Activated CD4-positive, alpha-beta T cell treated with anti-CD3 and anti-CD28 coated beads for 36 hours (primary cell): Measurements from ENCODE around the gene OCIAD2. TPM values are rescaled to one million over a fixed set of nuclear protein-coding genes. Genes with fewer than 3 reads are reported as not detected.
"Not testable (repeated sequence)": the region's sequence is repeated elsewhere in the genome, so short reads cannot be mapped to it uniquely, and the experiment has no call there.

Source experiments
- ATAC-seq: fragments of 200-7000 bp; cut with Tn5 transposase; one replicate; pipeline ENCODE4 v1.10.0; 2021; ENCODE audit warnings: mild to moderate bottlenecking, moderate library complexity
- CTCF ChIA-PET: fragments of 350-600 bp; sonication (Branson Sonifier 250); formaldehyde crosslinking; loops from one replicate; lab custom pipeline; 2021; ENCODE audit warnings: antibody characterized with exemption; lab: Charles Lee
- POLR2A ChIA-PET: fragments of 350-600 bp; sonication (Branson Sonifier 250); formaldehyde crosslinking; loops from one replicate; lab custom pipeline; 2021; ENCODE audit warnings: antibody characterized with exemption, inconsistent platforms; lab: Charles Lee
- DNase-seq: peaks from one replicate; pipeline ENCODE4 v3.0.0-alpha.2; 2020
- H3K27ac Mint-ChIP-seq: one replicate; pipeline ENCODE4 v1.8.0; 2021; ENCODE audit warnings: mixed read lengths
- H3K27me3 Mint-ChIP-seq: one replicate; pipeline ENCODE4 v1.8.0; 2021; ENCODE audit warnings: mixed read lengths
- H3K36me3 Mint-ChIP-seq: one replicate; pipeline ENCODE4 v1.8.0; 2021; ENCODE audit warnings: low read depth, mixed read lengths
- H3K4me1 Mint-ChIP-seq: one replicate; pipeline ENCODE4 v1.8.0; 2021; ENCODE audit warnings: mixed read lengths
- H3K4me3 Mint-ChIP-seq: one replicate; pipeline ENCODE4 v1.8.0; 2021; ENCODE audit warnings: mild to moderate bottlenecking, moderate library complexity, mixed read lengths
- H3K9me3 Mint-ChIP-seq: one replicate; pipeline ENCODE4 v1.8.0; 2021; ENCODE audit warnings: low read depth, mixed read lengths
- intact Hi-C, 2 experiments: fragments of 100-400 bp; cut with DNase I in 1 of 2; cut with micrococcal nuclease in 1 of 2; formaldehyde crosslinking; loops; one replicate each; pipeline versions ENCODE4 v1.14.2 to v1.15.1; 2022 to 2024; cut with DNase I, micrococcal nuclease
- total RNA-seq, 2 experiments: library from RNA; stranded (reverse); gene quantifications; one replicate each; pipeline ENCODE4 v1.2.3, GENCODE V29; 2021

Gene OCIAD2
- total RNA-seq, 2 experiments from 2014 or later = 83.6 to 97.4 TPM

GRCh38 chr4:48854395-48854683 lies 52.2 kb downstream of the OCIAD2 start:
- no peak overlapping the region for H3K27ac Mint-ChIP-seq
- no peak overlapping the region for H3K4me3 Mint-ChIP-seq
- POLR2A ChIA-PET = no interaction called here
- intact Hi-C loops = loop anchor here in 1 of 2 experiments (5.0 kb wide), 1 partner anchor 53 kb away; the partner anchor contains the start of gene OCIAD2
- no peaks in the 10 kb centered on the region for H3K27me3 Mint-ChIP-seq
- DNase-seq (no peak), ATAC-seq (no peak)
- H3K4me1 Mint-ChIP-seq = peaks cover 18% of the 10 kb centered on the region
- peaks cover 34% of the 10 kb centered on the region for H3K36me3 Mint-ChIP-seq
- CTCF ChIA-PET = no interaction called here
- H3K9me3 Mint-ChIP-seq = no peaks in the 10 kb centered on the region

- ChIA-PET CTCF (no interaction called here), POLR2A (no interaction called here)
- H3K27me3 Mint-ChIP-seq = no peaks in the 10 kb centered on the region
- H3K9me3 Mint-ChIP-seq = no peaks in the 10 kb centered on the region
- no peak overlapping the region for H3K4me3 Mint-ChIP-seq
- DNase-seq = no peak
- intact Hi-C loops = loop anchor here in 1 of 2 experiments (5.0 kb wide), 1 partner anchor 54 kb away; the partner anchor contains the start of gene OCIAD2
- H3K4me1 Mint-ChIP-seq = peaks cover 18% of the 10 kb centered on the region
- no peak overlapping the region for H3K27ac Mint-ChIP-seq
- ATAC-seq = no peak
- peaks cover 34% of the 10 kb centered on the region for H3K36me3 Mint-ChIP-seq
These were observed 52.8 kb downstream of the OCIAD2 start for GRCh38 chr4:48853604-48854394.

DNA sequence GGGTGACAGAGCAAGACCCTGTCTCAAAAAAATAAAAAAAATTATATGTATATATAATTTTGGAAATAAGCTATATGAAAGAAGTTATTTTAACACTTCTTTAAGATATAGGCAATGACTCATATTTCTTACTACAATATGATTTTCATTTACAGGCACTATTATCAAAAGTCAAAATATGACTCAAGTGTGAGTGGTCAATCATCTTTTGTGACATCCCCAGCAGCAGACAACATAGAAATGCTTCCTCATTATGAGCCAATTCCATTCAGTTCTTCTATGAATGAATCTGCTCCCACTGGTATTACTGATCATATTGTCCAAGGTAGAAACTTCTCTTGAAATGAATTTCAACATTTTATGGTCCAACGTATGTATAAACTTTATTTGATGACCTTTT lies 54.9 kb downstream of the OCIAD2 start:
- Mint-ChIP-seq H3K36me3 (peaks cover 35% of the 10 kb centered on the region), H3K4me3 (no peak overlapping the region), H3K4me1 (peaks cover 15% of the 10 kb centered on the region), H3K27ac (peak overlapping the region; percentile 64), H3K27me3 (no peaks in the 10 kb centered on the region), H3K9me3 (no peaks in the 10 kb centered on the region)
- ATAC-seq (peak; percentile 86), DNase-seq (no peak)
- ChIA-PET CTCF (no interaction called here), POLR2A (interaction anchor here (1.0 kb wide), 1 partner anchor 47 kb away, joined by 4 read pairs; no protein-coding TSS in a partner anchor)
- intact Hi-C loops = loop anchor here in 1 of 2 experiments (5.0 kb wide), 1 partner anchor 56 kb away; the partner anchor contains the start of gene OCIAD2

DNA sequence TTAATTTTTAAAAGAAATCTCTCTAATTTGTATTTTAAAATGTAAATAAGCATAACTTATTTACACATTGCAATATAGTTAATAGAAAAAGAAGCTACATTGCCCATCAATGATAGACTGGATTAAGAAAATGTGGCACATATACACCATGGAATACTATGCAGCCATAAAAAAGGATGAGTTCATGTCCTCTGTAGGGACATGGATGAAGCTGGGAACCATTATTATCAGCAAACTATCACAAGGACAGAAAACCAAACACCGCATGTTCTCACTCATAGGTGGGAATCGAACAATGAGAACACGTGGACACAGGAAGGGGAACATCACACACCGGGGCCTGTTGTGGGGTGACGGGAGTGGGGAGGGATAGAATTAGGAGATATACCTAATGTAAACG lies 57.8 kb downstream of the OCIAD2 start:
- ATAC-seq, H3K9me3 Mint-ChIP-seq, POLR2A ChIA-PET, H3K27ac Mint-ChIP-seq, H3K27me3 Mint-ChIP-seq, DNase-seq, H3K4me3 Mint-ChIP-seq: not testable (repeated sequence)
- intact Hi-C loops = loop anchor here in 1 of 2 experiments (5.0 kb wide), 1 partner anchor 271 kb away; no protein-coding TSS in a partner anchor
- peaks cover 53% of the 10 kb centered on the region for H3K36me3 Mint-ChIP-seq
- CTCF ChIA-PET = interaction anchor here (0.7 to 1.6 kb wide), 3 partner anchors 21 to 270 kb away, joined by 3 read pairs; no protein-coding TSS in a partner anchor
- H3K4me1 Mint-ChIP-seq = peaks cover 13% of the 10 kb centered on the region

GRCh38 chr4:48844843-48845242 lies 61.7 kb downstream of the OCIAD2 start:
- POLR2A ChIA-PET = no interaction called here
- ATAC-seq = no peak
- H3K4me1 Mint-ChIP-seq = peaks cover 6% of the 10 kb centered on the region
- intact Hi-C loops = loop anchor here in 1 of 2 experiments (5.0 kb wide), 1 partner anchor 268 kb away; no protein-coding TSS in a partner anchor
- H3K4me3 Mint-ChIP-seq = no peak overlapping the region
- CTCF ChIA-PET = no interaction called here
- H3K9me3 Mint-ChIP-seq = no peaks in the 10 kb centered on the region
- no peak overlapping the region for H3K27ac Mint-ChIP-seq
- peaks cover 57% of the 10 kb centered on the region for H3K36me3 Mint-ChIP-seq
- no peak for DNase-seq
- no peaks in the 10 kb centered on the region for H3K27me3 Mint-ChIP-seq

GRCh38 chr4:48841045-48841827 lies 65.3 kb downstream of the OCIAD2 start:
- Mint-ChIP-seq H3K4me3 (no peak overlapping the region), H3K36me3 (peaks cover 55% of the 10 kb centered on the region), H3K9me3 (no peaks in the 10 kb centered on the region), H3K4me1 (peaks cover 12% of the 10 kb centered on the region), H3K27me3 (no peaks in the 10 kb centered on the region), H3K27ac (no peak overlapping the region)
- ChIA-PET POLR2A (no interaction called here), CTCF (interaction anchor here (0.9 to 1.0 kb wide), 2 partner anchors 20 to 103 kb away, joined by 3 read pairs; no protein-coding TSS in a partner anchor)
- DNase-seq (no peak), ATAC-seq (no peak)
- intact Hi-C loops = no loop called here

GRCh38 chr4:48836658-48837057 lies 69.9 kb downstream of the OCIAD2 start:
- Mint-ChIP-seq H3K4me1 (peaks cover 27% of the 10 kb centered on the region), H3K9me3 (no peaks in the 10 kb centered on the region), H3K36me3 (peaks cover 46% of the 10 kb centered on the region), H3K27ac (no peak overlapping the region), H3K4me3 (no peak overlapping the region), H3K27me3 (no peaks in the 10 kb centered on the region)
- intact Hi-C loops = no loop called here
- ChIA-PET POLR2A (interaction anchor here (0.6 kb wide), 1 partner anchor 64 kb away, joined by 3 read pairs; no protein-coding TSS in a partner anchor), CTCF (interaction anchor here (0.6 to 0.7 kb wide), 2 partner anchors 19 to 104 kb away, joined by 3 read pairs; no protein-coding TSS in a partner anchor)
- ATAC-seq (no peak), DNase-seq (no peak)

Other genes starting within 250 kb of the OCIAD2 start
- gene FRYL, start 126.5 kb downstream of the OCIAD2 start, total RNA-seq = 10 to 100 TPM; 67.9 to 69.8 TPM
- 100 to 1,000 TPM; 113 to 162 TPM for gene OCIAD1, start 75.7 kb downstream of the OCIAD2 start, total RNA-seq
- not detected for gene CWH43, start 79.5 kb upstream of the OCIAD2 start, total RNA-seq